ENCODE data around the gene EEA1.
"Not testable (repeated sequence)": the region's sequence is repeated elsewhere in the genome, so short reads cannot be mapped to it uniquely, and the experiment has no call there.

Gene EEA1

DNA sequence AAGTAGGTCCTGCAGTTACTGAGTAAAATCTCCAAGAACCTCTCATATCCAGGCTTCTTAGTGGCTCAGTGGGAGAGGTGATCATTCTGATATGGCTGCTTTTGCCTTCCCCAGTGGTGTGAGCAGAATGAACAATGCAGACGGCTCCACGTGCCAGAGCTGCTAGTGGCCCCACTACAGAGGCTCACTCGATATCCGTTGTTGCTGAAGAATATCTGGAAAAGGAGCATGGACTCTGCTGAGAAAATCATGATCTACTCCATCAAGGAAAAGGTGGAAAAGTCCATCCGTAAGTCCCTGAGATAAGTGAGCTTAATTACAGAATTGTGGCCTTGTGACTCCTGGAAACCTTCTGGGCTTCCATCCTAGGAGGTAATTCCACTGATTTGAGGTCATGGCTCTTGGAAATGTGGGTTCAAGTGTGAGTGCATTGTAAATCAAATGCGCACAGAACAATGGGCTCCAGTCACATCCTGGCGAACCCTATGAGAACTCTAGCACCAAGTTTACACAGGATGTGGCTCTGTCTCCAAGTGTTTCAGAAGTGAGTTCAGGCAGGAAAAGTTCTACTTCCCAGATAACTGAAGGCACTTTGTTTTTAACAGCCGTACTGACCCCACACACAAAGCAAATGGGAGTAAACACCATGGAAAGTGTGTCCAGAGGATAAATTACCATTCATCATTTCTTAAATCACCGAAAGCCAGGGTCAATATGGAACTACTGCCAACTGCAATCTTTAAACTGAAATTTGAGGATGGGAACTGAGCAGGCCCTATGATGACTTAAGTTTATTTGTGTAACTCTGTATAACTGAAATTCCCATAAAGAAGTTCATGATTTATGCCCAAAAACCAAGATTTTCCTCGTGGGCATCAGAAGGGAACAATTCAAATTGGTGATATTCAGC lies 174.9 kb downstream of the EEA1 start:
- no peak for DNase-seq (ENCODE audit: low read depth in 2 of 2)

DNA sequence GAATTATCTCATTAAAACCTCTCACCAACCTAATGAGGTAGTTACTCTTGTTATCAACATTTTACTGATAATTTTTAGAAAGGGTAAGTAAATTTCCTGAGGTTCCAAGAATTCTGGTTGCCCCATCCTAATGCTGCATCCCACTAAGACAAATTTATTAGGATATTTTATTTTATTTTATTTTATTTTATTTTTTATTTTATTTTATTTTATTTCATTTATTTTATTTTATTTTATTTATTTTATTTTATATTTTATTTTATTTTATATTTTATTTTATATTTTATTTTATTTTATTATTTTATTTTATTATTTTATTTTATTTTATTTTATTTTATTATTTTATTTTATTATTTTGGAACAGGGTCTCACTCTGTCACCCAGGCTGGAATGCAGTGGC lies 179.4 kb downstream of the EEA1 start:
- not testable (repeated sequence) for DNase-seq (ENCODE audit: low read depth in 2 of 2)

- no peak for DNase-seq (ENCODE audit: low read depth in 2 of 2)
Measured at GRCh38 chr12:92747151-92747550, 181.9 kb downstream of the EEA1 start.

DNA sequence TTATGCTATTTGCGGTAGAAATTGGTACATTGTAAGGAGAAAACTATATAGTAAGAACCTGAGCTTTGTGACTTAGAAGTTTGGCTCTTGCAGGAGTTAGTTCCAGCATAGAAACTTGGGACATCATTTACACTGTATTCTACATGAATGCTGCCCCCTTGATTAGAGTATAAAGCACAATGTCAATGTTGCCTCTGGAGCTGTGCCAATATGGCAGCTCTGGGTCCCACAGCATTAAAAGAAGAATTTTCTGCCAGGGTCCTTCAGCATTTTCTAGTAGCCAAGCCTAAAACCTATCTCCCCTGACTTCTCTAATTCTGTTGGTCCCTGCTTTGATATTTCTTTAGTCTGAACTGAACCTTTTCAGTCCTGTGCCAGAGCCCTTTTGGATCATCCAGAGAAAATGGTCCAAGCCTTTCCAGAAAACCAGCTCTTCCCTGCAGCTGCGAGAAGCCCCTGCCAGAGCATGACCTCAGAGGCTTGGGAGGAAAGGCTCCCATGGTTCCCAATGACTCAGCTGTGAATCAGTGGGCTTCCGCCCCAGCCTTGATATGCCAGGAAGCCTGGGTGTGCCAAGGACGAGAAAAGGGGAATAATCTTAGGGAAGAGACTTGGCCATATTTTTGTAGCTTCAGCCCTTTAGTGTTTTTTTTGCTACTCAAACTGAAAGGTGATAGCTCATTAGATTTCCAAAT lies 183.1 kb downstream of the EEA1 start:
- DNase-seq (ENCODE audit: low read depth in 2 of 2), result no peak

GRCh38 chr12:92743026-92743425 lies 186.1 kb downstream of the EEA1 start:
- no peak for DNase-seq (ENCODE audit: low read depth in 2 of 2)

DNA sequence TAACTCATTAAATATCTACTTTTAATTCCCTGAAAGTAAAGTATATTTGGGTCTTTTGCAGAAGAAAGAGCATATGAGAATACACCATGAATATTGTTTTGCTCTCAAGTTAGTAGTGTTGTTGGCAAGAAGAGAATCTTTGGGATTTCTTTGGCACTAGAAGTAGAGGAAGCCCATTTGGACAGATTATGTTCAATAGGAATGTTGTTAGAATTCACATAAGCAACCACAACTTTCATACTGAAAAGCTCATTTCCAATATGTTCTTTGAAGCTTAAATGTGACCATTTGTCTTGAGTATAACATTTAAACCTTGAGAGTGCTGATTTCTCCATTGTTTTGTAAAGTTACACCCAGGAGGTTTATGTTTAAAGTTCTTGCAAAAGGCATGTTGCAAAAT lies 188.7 kb downstream of the EEA1 start:
- no peak for DNase-seq (ENCODE audit: low read depth in 2 of 2)

DNA sequence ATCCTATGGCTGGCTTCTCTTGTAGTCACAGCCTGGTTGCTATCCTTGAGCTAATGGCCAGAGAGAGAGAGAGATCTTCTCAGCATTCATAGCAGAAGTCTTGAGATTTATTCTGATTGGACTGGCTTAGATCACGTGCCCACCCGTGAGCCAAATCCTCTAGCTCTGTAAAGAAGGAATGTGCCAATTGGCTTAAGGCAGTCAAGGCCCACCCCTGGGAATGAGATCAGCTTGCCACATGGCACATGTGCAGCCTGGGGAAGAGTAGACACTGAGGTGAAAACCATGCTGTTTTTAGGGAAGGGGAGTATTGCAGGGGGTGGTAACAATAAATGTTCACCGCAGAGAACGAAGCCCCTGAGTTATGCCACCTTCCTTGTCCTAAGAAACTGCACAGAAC lies 190.0 kb downstream of the EEA1 start:
- no peak for DNase-seq (ENCODE audit: low read depth in 2 of 2)

GRCh38 chr12:92737855-92738850 lies 190.9 kb downstream of the EEA1 start:
- no peak for DNase-seq (ENCODE audit: low read depth in 2 of 2)

GRCh38 chr12:92736605-92737004 lies 192.5 kb downstream of the EEA1 start:
- DNase-seq (ENCODE audit: low read depth in 2 of 2), result no peak

GRCh38 chr12:92735131-92735721 lies 193.9 kb downstream of the EEA1 start:
- no peak for DNase-seq (ENCODE audit: low read depth in 2 of 2)

DNA sequence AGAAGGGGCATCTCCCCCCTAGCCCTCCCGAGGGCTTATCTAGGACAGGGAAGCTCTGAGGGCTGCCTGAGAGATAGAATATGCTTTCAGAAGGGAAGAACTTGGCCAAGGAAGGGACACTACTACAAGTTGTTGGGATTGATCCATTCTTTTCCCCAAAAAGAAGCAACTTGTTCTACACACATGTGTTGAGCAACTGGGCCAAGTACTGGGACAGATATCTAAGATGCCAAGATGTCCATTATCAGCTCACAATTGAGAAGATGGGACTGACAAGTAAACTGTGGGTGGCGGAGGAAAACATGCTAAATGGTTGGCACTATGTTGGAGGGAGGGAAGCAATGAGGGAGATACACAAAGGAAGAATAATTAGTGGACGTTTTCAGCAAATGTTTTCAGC lies 195.4 kb downstream of the EEA1 start:
- DNase-seq (ENCODE audit: low read depth in 2 of 2), result no peak

- no peak for DNase-seq (ENCODE audit: low read depth in 2 of 2)
Measured at GRCh38 chr12:92733181-92733580, 195.9 kb downstream of the EEA1 start.

DNA sequence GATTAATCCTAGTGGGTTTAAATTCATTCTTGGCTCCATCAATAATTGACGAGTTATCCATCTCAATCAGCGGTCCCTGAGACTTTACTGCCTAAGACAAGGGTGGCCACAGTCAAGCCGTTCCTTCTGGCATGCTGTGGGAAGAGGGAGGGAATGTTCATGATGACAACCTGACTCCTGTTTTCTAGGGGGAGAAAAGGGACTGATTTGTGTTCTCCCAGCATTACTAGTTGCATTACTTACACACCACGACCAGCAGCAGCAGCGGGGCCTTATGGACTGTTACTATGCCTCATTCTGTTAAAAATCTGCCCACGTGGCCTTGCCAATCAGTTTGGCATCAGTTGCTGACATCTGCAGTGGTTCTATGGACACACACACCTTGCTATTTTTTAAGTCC lies 196.4 kb downstream of the EEA1 start:
- DNase-seq (ENCODE audit: low read depth in 2 of 2), result no peak

DNA sequence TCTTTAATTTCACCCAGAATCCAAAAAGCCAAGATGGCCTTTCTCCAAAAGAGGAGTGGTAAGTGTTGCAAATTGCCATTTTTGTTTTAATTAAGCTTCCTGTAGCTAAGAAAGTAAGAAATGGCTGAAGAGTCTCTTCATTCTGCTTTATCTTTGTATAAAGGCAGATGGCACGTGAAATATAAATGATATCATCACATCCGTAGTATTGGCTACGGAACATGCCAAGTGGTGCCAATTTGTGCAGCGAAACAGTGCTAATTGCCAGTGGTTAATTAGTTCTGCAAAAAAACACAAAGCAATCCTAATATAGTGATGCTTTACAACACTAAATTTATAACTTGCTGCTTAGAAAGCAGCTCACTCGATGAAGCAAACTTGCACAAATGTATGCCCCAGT lies 196.9 kb downstream of the EEA1 start:
- DNase-seq (ENCODE audit: low read depth in 2 of 2), result no peak

DNA sequence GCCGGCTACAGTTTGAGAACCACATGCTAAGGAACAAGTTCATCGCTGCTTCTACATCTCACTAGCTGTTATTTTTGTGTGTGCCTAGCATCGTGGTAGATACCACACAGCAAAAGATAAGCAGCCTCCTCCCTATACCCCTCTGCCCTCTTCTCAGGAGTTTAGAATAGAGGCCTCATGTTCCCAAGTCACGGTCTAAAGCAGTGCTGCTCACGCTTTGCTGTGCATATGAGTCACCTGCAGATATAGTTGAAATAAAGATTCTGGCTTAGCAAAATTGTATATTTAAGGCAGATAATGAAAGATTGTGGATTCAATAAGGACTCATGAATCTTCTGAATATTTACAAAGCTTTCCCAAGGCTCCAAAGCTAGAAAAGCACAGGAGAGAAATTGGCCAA lies 198.3 kb downstream of the EEA1 start:
- DNase-seq (ENCODE audit: low read depth in 2 of 2), result no peak

DNA sequence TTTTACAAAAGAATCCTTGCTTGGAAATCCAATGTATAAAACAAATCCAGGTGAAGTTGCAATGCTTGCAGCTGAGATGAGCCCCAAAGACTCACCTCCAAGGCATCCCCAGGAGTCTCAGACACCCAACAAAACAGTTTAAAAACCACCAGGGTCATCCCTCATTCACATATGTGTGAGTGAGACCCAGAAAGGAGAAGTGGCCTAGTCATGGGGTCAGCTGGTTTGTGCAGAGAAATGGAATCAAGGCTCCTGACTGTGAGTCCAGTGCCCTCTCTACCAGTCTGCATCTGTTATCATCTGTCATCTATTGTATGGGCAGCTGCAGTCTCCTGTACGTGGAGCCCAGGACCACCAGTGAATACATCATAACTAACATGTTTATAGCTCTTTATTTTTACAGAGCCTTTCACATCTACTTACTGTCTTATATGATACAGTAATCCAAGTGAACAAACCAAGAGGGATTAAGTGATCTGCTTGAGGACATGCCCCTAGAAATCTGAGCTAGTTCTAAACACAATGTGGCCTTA lies 199.3 kb downstream of the EEA1 start:
- no peak for DNase-seq (ENCODE audit: low read depth in 2 of 2)

GRCh38 chr12:92726850-92727249 lies 202.2 kb downstream of the EEA1 start:
- no peak for DNase-seq (ENCODE audit: low read depth in 2 of 2)

- no peak for DNase-seq (ENCODE audit: low read depth in 2 of 2)
Measured at GRCh38 chr12:92722897-92723296, 206.2 kb downstream of the EEA1 start.

- DNase-seq (ENCODE audit: low read depth in 2 of 2), result no peak
Measured at GRCh38 chr12:92721656-92722055, 207.4 kb downstream of the EEA1 start.

DNA sequence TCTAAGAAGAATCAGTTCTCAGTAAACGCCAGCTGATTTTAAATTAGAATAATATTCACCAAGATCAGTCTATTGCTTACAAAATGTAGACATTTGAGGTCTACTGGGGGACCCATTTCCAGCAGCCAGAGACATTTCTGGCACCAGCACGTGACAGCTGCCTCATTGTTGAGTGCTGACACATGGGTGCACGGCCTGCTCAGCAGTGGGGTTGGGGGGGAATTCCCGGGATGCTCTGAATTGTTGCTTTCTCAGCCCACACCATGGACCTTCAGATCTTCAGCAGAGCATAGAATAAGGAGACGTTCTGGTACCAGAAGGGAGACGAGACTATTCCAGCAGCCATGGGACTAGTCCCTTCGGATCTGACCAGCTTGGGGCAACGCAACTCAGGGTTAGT lies 208.0 kb downstream of the EEA1 start:
- DNase-seq (ENCODE audit: low read depth in 2 of 2), result no peak

Measured in activated CD8-positive, alpha-beta memory T cell treated with anti-CD3 and anti-CD28 coated beads for 4 hours (primary cell).